Neural progenitor cell (in vitro differentiated cells): ENCODE measurements around the gene USP13. TPM values are rescaled to one million over a fixed set of nuclear protein-coding genes. Genes with fewer than 3 reads are reported as not detected.

Experiments used
- DNase-seq: peaks from one replicate; pipeline ENCODE4 v3.0.0-alpha.2; 2016; ENCODE audit warnings: low spot score
- H2AFZ ChIP-seq: fragments of 200-600 bp; sonication (generic); replicated peaks from 2 replicates; pipeline ENCODE4 v1.6.1; 2016; ENCODE audit warnings: antibody characterized with exemption
- H3F3A ChIP-seq: fragments of 200-600 bp; sonication (generic); 2 replicates; pipeline ENCODE4 v1.6.1; 2016; ENCODE audit warnings: antibody characterized with exemption, low read depth
- H3K27ac ChIP-seq: fragments of 200-600 bp; sonication (generic); 2 replicates; pipeline ENCODE4 v1.5.1; 2016; ENCODE audit warnings: mild to moderate bottlenecking
- H3K27me3 ChIP-seq: fragments of 200-600 bp; sonication (generic); 2 replicates; pipeline ENCODE4 v1.6.1; 2016; ENCODE audit warnings: mild to moderate bottlenecking, moderate library complexity
- H3K36me3 ChIP-seq: fragments of 200-600 bp; sonication (generic); 2 replicates; pipeline ENCODE4 v1.5.1; 2016
- H3K4me1 ChIP-seq: fragments of 200-600 bp; sonication (generic); 2 replicates; pipeline ENCODE4 v1.6.1; 2016; ENCODE audit warnings: mixed run types
- H3K4me2 ChIP-seq: fragments of 200-600 bp; sonication (generic); 2 replicates; pipeline ENCODE4 v1.6.1; 2016
- H3K4me3 ChIP-seq: fragments of 200-600 bp; sonication (generic); 2 replicates; pipeline ENCODE4 v1.5.1; 2016
- H3K79me2 ChIP-seq: fragments of 200-600 bp; sonication (generic); 2 replicates; pipeline ENCODE4 v1.6.1; 2016; ENCODE audit warnings: low read depth
- H3K9ac ChIP-seq: fragments of 200-600 bp; sonication (generic); 2 replicates; pipeline ENCODE4 v1.6.1; 2016
- H3K9me3 ChIP-seq: fragments of 200-600 bp; sonication (generic); 2 replicates; pipeline ENCODE4 v1.5.1; 2016; ENCODE audit warnings: low read depth
- H4K20me1 ChIP-seq: fragments of 200-600 bp; sonication (generic); 2 replicates; pipeline ENCODE4 v1.6.1; 2016; ENCODE audit warnings: low read depth
- H3K27ac Mint-ChIP-seq: 3 replicates; pipeline ENCODE4 v1.8.0; 2021; ENCODE audit warnings: mixed read lengths
- H3K27me3 Mint-ChIP-seq: 2 replicates; pipeline ENCODE4 v1.8.0; 2022; ENCODE audit warnings: low read depth, mild to moderate bottlenecking, inconsistent platforms, moderate library complexity, mixed read lengths; ENCODE audit not compliant: insufficient read depth
- H3K36me3 Mint-ChIP-seq: 3 replicates; pipeline ENCODE4 v1.8.0; 2021; ENCODE audit warnings: mixed read lengths
- H3K4me1 Mint-ChIP-seq: 3 replicates; pipeline ENCODE4 v1.8.0; 2021; ENCODE audit warnings: mixed read lengths
- H3K4me3 Mint-ChIP-seq: 3 replicates; pipeline ENCODE4 v1.8.0; 2021; ENCODE audit warnings: mild to moderate bottlenecking, moderate library complexity, mixed read lengths
- H3K9me3 Mint-ChIP-seq: 3 replicates; pipeline ENCODE4 v1.8.0; 2020; ENCODE audit warnings: mixed read lengths
- EZH2 ChIP-seq: fragments of 200-600 bp; sonication (generic); IDR thresholded peaks from 2 replicates; pipeline ENCODE4 v1.6.1; 2017; ENCODE audit warnings: antibody characterized with exemption, mild to moderate bottlenecking, moderate library complexity
- EZH2phosphoT487 ChIP-seq: fragments of 200-600 bp; sonication (generic); IDR thresholded peaks from 2 replicates; pipeline ENCODE4 v1.6.1; 2017; ENCODE audit warnings: antibody characterized with exemption
- total RNA-seq: library from RNA; depleted of rRNA; stranded (reverse); fragments of >200 nt; gene quantifications from 2 replicates; pipeline ENCODE4 v1.2.3, GENCODE V29; 2015; ENCODE audit warnings: low replicate concordance
- TF ChIP-seq, protein P1 (sequence below): fragments of 200-600 bp; sonication (generic); IDR thresholded peaks from 2 replicates; pipeline ENCODE4 v1.5.1; 2017; ENCODE audit warnings: antibody characterized with exemption, mild to moderate bottlenecking

USP13 gene
- total RNA-seq, 1 donor from 2014 or later = 17.7 TPM

DNA sequence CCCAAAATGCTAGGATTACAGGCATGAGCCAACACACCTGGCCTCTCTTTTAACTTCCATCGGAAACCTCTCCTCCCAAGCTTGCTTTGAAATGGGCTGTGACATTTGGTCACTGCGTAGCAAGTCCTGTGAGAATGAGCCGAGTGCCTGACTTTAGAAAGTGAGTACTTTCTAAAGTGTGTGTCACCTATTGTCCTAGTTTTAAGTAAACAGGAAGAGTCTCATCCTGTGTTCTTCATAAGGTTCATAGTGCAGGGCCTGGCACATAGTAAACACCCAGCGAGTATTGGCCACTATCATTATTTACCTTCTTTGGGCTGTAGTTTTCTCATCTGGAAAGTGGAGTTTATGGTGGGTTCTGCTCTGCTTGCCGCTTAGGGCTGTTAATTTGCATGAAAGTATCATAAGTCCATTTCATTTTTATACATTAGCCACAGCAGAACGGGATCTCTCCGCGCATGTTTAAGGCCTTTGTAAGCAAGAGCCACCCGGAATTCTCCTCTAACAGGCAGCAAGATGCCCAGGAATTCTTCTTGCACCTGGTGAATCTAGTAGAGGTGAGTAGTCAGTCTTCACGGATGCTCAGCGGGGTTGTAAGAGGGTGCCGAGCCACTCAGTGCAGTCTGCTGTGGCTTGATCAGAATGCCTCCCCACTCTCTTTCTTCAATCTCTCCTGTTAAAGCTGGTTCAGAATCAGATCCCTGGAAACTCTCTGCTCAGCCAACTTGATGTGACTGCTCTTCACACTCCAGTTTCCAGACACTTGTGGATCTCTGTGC, 87.2 kb downstream of the USP13 start:
- no peak for DNase-seq
- H3K27ac Mint-ChIP-seq = no peak overlapping the region
- Histone ChIP-seq H3K36me3 (no peaks in the 10 kb centered on the region), H3K27me3 (no peaks in the 10 kb centered on the region), H3K27ac (no peak overlapping the region), H2AFZ (no peak overlapping the region), H3K4me3 (no peak overlapping the region), H3K9ac (no peak overlapping the region), H3K9me3 (no peaks in the 10 kb centered on the region), H3K4me2 (no peak overlapping the region), H3K4me1 (peaks cover 3% of the 10 kb centered on the region), H3F3A (no peaks in the 10 kb centered on the region), H4K20me1 (no peaks in the 10 kb centered on the region), H3K79me2 (no peaks in the 10 kb centered on the region)
- H3K9me3 Mint-ChIP-seq = no peaks in the 10 kb centered on the region
- H3K4me3 Mint-ChIP-seq = no peak overlapping the region
- TF ChIP-seq EZH2phosphoT487 (no peak), EZH2 (no peak)
- TF ChIP-seq, protein P1, sequence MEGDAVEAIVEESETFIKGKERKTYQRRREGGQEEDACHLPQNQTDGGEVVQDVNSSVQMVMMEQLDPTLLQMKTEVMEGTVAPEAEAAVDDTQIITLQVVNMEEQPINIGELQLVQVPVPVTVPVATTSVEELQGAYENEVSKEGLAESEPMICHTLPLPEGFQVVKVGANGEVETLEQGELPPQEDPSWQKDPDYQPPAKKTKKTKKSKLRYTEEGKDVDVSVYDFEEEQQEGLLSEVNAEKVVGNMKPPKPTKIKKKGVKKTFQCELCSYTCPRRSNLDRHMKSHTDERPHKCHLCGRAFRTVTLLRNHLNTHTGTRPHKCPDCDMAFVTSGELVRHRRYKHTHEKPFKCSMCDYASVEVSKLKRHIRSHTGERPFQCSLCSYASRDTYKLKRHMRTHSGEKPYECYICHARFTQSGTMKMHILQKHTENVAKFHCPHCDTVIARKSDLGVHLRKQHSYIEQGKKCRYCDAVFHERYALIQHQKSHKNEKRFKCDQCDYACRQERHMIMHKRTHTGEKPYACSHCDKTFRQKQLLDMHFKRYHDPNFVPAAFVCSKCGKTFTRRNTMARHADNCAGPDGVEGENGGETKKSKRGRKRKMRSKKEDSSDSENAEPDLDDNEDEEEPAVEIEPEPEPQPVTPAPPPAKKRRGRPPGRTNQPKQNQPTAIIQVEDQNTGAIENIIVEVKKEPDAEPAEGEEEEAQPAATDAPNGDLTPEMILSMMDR = no peak
- H3K4me1 Mint-ChIP-seq = peaks cover 2% of the 10 kb centered on the region
- H3K36me3 Mint-ChIP-seq = peaks cover 27% of the 10 kb centered on the region
- H3K27me3 Mint-ChIP-seq = no peaks in the 10 kb centered on the region

DNA sequence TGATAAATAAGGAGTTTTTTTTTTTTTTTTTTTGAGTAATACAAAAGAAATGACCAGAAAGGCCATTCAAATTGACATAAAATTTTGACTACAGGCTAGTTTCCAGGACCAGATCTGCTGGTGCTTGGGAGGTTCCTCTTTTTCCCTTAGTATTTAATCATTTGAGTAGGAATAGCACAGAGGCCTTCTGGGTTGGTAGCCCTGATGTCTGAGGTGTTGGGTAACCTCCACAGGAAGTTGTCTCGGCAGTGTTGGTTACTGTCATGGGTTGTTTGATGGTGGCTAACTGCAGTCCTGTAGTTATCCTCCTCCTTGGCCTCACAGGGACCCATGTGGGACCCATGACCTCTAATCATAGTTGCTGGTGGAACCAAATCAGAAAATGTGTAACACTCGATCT, 91.1 kb downstream of the USP13 start:
- H3K27ac ChIP-seq = no peak overlapping the region
- H4K20me1 ChIP-seq = no peaks in the 10 kb centered on the region
- Mint-ChIP-seq H3K4me3 (no peak overlapping the region), H3K36me3 (peaks cover 24% of the 10 kb centered on the region), H3K9me3 (no peaks in the 10 kb centered on the region), H3K27ac (no peak overlapping the region), H3K4me1 (peaks cover 9% of the 10 kb centered on the region), H3K27me3 (no peaks in the 10 kb centered on the region)
- H3K9ac ChIP-seq = no peak overlapping the region
- no peaks in the 10 kb centered on the region for H3F3A ChIP-seq
- no peaks in the 10 kb centered on the region for H3K79me2 ChIP-seq
- no peak overlapping the region for H3K4me3 ChIP-seq
- H3K36me3 ChIP-seq = no peaks in the 10 kb centered on the region
- H3K4me1 ChIP-seq = peaks cover 7% of the 10 kb centered on the region
- TF ChIP-seq EZH2phosphoT487 (no peak), EZH2 (no peak)
- TF ChIP-seq, protein P1 = no peak
- no peak overlapping the region for H3K4me2 ChIP-seq
- H3K27me3 ChIP-seq = no peaks in the 10 kb centered on the region
- H2AFZ ChIP-seq = no peak overlapping the region
- no peaks in the 10 kb centered on the region for H3K9me3 ChIP-seq
- DNase-seq = no peak

DNA sequence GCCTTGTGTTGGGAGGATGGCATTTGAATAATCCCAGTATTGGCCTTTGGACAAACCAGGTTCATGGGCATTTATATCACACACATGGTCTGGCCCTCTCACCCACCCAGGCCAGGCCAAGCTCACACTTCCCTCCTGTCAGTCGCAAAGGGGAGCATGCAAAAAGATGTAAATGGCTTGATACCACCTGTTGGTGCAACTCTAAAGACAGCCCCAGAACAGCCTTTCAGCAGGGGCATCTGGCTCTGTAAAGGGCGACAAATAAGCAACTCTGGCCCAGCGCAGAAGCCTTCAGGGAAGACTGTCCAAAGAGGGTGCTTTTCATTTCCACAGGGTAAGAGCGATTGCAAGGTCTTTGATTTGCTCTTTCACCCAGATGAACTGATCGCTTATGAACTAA, 91.8 kb downstream of the USP13 start:
- no peak overlapping the region for H3K27ac ChIP-seq
- TF ChIP-seq EZH2phosphoT487 (no peak), EZH2 (no peak)
- TF ChIP-seq, protein P1 = no peak
- no peak overlapping the region for H3K4me2 ChIP-seq
- H3K9ac ChIP-seq = no peak overlapping the region
- no peak for DNase-seq
- H3K4me1 ChIP-seq = peaks cover 7% of the 10 kb centered on the region
- H3K79me2 ChIP-seq = no peaks in the 10 kb centered on the region
- H3K4me3 Mint-ChIP-seq = no peak overlapping the region
- no peaks in the 10 kb centered on the region for H3K27me3 ChIP-seq
- peaks cover 24% of the 10 kb centered on the region for H3K36me3 Mint-ChIP-seq
- no peaks in the 10 kb centered on the region for H3K9me3 Mint-ChIP-seq
- no peaks in the 10 kb centered on the region for H3K36me3 ChIP-seq
- H3K4me3 ChIP-seq = no peak overlapping the region
- H3K27me3 Mint-ChIP-seq = no peaks in the 10 kb centered on the region
- H3F3A ChIP-seq = no peaks in the 10 kb centered on the region
- no peaks in the 10 kb centered on the region for H4K20me1 ChIP-seq
- no peak overlapping the region for H2AFZ ChIP-seq
- no peak overlapping the region for H3K27ac Mint-ChIP-seq
- H3K4me1 Mint-ChIP-seq = peaks cover 9% of the 10 kb centered on the region
- no peaks in the 10 kb centered on the region for H3K9me3 ChIP-seq
